GM21825 (cell line): ENCODE data around the gene GLTPD2.
A peak's percentile ranks its signal among the peaks of the same experiment; 100 is the strongest.

Experiments used
- ATAC-seq: cut with Tn5 transposase; IDR thresholded peaks from one replicate; pipeline ENCODE4 v1.9.1; 2021; ENCODE audit warnings: mild to moderate bottlenecking, moderate library complexity; ENCODE audit not compliant: unreplicated experiment

Gene GLTPD2

GRCh38 chr17:4807605-4808377 is 19.0 kb downstream of the GLTPD2 start:
- no peak for ATAC-seq

GRCh38 chr17:4808378-4808767 is 19.6 kb downstream of the GLTPD2 start:
- no peak for ATAC-seq

GRCh38 chr17:4810696-4811290 is 22.0 kb downstream of the GLTPD2 start:
- ATAC-seq = no peak

- ATAC-seq = no peak
Measured at GRCh38 chr17:4811471-4811870, 22.7 kb downstream of the GLTPD2 start.

DNA sequence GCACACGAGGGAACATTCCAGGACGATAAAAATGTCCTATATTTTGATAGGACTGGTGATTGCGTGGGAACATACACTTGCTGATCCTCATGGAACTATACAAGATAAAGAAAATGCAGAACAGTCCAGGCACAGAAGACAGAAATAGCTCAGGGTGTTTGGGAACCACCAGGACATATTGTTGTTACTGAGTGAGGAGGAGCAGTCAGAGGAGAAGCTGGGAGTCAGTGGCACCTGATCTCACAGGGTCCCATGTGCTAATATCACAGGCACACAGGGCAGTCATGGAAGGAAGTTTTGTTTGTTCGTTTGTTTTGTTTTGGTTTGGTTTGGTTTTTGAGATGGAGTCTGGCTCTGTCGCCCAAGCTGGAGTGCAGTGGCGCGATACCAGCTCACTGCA is 23.9 kb downstream of the GLTPD2 start:
- no peak for ATAC-seq

GRCh38 chr17:4815043-4815675 is 26.4 kb downstream of the GLTPD2 start:
- ATAC-seq = no peak

DNA sequence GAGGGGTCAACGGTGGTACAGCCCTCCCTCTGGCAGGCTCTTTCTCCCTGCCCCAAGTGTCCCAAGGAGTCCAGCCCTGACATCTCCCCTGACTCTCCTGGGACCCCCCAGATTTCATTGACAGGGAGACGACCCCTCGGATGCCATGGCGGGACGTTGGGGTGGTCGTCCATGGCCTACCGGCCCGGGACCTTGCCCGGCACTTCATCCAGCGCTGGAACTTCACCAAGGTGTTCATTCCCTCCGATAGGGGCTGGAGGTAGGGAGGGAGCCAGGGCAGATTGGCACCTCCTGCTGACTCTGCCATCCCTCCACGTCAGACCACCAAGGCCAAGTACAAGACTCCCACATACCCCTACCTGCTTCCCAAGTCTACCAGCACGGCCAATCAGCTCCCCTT is 28.1 kb downstream of the GLTPD2 start:
- ATAC-seq = no peak

DNA sequence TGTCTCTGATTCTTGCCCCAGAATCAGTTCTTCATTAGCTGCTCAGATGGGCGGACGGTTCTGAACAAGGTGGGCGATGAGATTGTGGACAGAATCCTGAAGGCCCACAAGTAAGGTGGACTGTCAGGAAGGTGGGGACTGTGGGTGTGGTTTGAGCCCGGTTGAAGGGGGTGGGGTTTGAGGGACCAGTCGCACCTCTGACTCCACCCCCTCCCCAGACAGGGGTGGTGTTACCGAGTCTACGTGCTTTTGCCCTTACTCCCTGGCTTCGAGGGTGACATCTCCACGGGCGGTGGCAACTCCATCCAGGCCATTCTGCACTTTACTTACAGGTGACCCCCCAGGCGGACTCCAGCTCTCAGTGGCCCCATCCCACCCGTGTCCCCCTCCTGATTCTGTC is 29.5 kb downstream of the GLTPD2 start:
- no peak for ATAC-seq

DNA sequence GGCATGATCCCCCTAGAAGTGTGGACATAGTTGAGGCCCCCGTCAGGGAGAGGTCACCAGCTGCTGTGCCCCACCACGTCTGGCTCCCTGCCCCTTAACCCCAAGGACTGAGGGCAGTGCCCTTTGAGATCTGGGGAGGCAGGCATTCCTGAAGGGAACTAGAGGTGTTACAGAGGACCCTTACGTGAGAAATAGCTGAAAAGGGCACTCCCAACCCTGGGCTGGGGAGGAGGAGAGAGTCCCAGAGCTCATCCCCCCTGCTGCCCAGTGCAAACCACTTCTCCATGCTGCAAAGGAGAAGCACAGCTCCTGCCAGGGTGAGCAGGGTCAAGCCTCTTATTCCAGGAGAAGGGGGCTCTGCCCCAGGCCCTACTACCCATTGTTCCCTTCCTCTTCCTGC is 34.1 kb downstream of the GLTPD2 start:
- no peak for ATAC-seq

GRCh38 chr17:4823373-4824089 is 34.8 kb downstream of the GLTPD2 start:
- ATAC-seq = no peak

GRCh38 chr17:4827399-4827798 is 38.6 kb downstream of the GLTPD2 start:
- ATAC-seq = no peak

- ATAC-seq = peak; percentile 4
Measured at GRCh38 chr17:4832829-4833177, 44.0 kb downstream of the GLTPD2 start.

GRCh38 chr17:4833178-4833940 is 44.6 kb downstream of the GLTPD2 start, which contains the start of gene MINK1:
MINK1 (plus strand) TSS chr17:4833340; CDS start chr17:4833584, 244 bp downstream.
- ATAC-seq = peak; percentile 89

- ATAC-seq = no peak
Measured at GRCh38 chr17:4833941-4834680, 45.3 kb downstream of the GLTPD2 start.

DNA sequence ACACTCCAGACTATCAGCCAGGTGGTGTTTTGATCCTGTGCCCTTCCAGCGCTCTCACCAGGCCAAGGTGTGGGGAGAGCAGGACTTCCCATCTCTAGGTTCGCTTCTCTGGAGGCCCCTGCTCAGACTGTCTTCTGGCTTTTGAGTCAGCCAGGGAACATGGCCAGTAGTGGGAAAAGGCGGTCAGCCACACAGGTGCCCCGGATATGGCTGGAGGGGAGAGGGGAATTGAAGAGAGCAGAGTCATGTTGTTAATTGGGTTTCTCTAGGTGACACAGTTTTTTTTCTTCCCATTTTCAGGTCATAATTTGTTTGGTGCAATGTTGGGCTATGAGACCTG is 45.9 kb downstream of the GLTPD2 start:
- no peak for ATAC-seq

- no peak for ATAC-seq
Measured at GRCh38 chr17:4836221-4836620, 47.5 kb downstream of the GLTPD2 start.

- no peak for ATAC-seq
Measured at GRCh38 chr17:4837471-4838308, 48.9 kb downstream of the GLTPD2 start.

DNA sequence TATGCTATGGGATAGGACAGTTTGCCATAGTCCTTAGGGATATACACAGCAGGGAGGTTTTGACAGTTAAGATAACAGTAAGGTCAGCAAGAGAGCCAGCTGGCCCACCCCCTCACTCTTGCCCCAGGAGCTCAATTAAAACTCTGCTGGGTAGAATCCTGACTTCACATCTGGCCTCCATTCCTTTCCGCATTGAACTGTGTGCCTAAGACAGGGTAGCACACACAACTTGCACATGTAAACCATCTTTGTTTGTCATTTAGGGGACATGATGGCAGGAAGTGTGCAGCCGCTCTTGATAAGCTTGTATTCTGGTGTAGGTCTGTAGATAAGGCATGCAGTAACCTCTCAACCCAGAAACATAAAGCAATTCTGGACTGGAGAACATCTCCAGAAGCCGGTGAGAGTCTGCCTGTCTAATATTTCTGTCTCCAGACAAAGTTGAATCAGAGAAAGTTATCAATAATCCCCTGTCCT is 49.6 kb downstream of the GLTPD2 start:
- no peak for ATAC-seq

- ATAC-seq = no peak
Measured at GRCh38 chr17:4839221-4839620, 50.5 kb downstream of the GLTPD2 start.
